HepG2 (cell line): Measurements from ENCODE around the gene KLF3. TPM values are rescaled to one million over a fixed set of nuclear protein-coding genes. Genes with fewer than 3 reads are reported as not detected.

Experiments used
- ATRX ChIP-seq: sonication (generic); formaldehyde crosslinking; IDR thresholded peaks from 2 replicates; pipeline ENCODE4 v1.4.0; 2020; ENCODE audit warnings: missing genetic modification reagents, borderline replicate concordance
- CBX5 ChIP-seq: sonication (generic); formaldehyde crosslinking; IDR thresholded peaks from 2 replicates; pipeline ENCODE4 v1.4.0; 2020; ENCODE audit warnings: missing genetic modification reagents, borderline replicate concordance
- GFI1 ChIP-seq: sonication (generic); formaldehyde crosslinking; IDR thresholded peaks from 2 replicates; pipeline ENCODE4 v1.5.0; 2020; ENCODE audit warnings: missing genetic modification reagents, mild to moderate bottlenecking, borderline replicate concordance
- KMT2B ChIP-seq: IDR thresholded peaks from 2 replicates; pipeline ENCODE4 v1.6.1; 2016; ENCODE audit warnings: missing genetic modification reagents, missing compliant biosample characterization
- MLLT10 ChIP-seq: sonication (generic); formaldehyde crosslinking; IDR thresholded peaks from 2 replicates; pipeline ENCODE4 v1.4.0; 2020; ENCODE audit warnings: missing genetic modification reagents
- NFE2 ChIP-seq: sonication (generic); formaldehyde crosslinking; IDR thresholded peaks from 2 replicates; pipeline ENCODE4 v1.4.0; 2020; ENCODE audit warnings: missing genetic modification reagents
- NR2C2 ChIP-seq: sonication (generic); formaldehyde crosslinking; IDR thresholded peaks from 2 replicates; pipeline ENCODE4 v1.4.0; 2020; ENCODE audit warnings: missing genetic modification reagents, mild to moderate bottlenecking, moderate library complexity, borderline replicate concordance
- PCBP2 ChIP-seq: fragments of 200-400 bp; formaldehyde crosslinking; optimal IDR thresholded peaks from 2 replicates; pipeline ENCODE3; 2018; ENCODE audit warnings: low read length, low read depth; ENCODE audit not compliant: poor library complexity, severe bottlenecking
- POLR2AphosphoS5 ChIP-seq: IDR thresholded peaks from 2 replicates; pipeline ENCODE4 v1.6.1; 2012; ENCODE audit warnings: low read depth, low read length
- SALL2 ChIP-seq: sonication (generic); formaldehyde crosslinking; IDR thresholded peaks from 2 replicates; pipeline ENCODE4 v1.8.1; 2023; ENCODE audit warnings: mild to moderate bottlenecking, missing genetic modification reagents, inconsistent platforms
- SMAD9 ChIP-seq: sonication (generic); formaldehyde crosslinking; IDR thresholded peaks from 2 replicates; pipeline ENCODE4 v1.5.1; 2020; ENCODE audit warnings: mild to moderate bottlenecking, missing genetic modification reagents
- SNAPC2 ChIP-seq: sonication (generic); formaldehyde crosslinking; IDR thresholded peaks from 2 replicates; pipeline ENCODE4 v1.8.1; 2022; ENCODE audit warnings: mild to moderate bottlenecking, missing genetic modification reagents
- SRSF4 ChIP-seq: fragments of 200-400 bp; formaldehyde crosslinking; IDR thresholded peaks from one replicate; pipeline ENCODE4 v1.6.1; 2018; ENCODE audit warnings: mild to moderate bottlenecking, low read depth, low read length, moderate library complexity; ENCODE audit not compliant: poor library complexity, severe bottlenecking
- TMF1 ChIP-seq: sonication (generic); formaldehyde crosslinking; IDR thresholded peaks from 2 replicates; pipeline ENCODE4 v1.8.1; 2022; ENCODE audit warnings: low read depth, missing genetic modification reagents
- ZBTB7A ChIP-seq: sonication (generic); formaldehyde crosslinking; IDR thresholded peaks from 2 replicates; pipeline ENCODE4 v1.8.0; 2022; ENCODE audit warnings: mild to moderate bottlenecking, missing genetic modification reagents
- ZEB1 ChIP-seq: IDR thresholded peaks from 2 replicates; pipeline ENCODE4 v1.6.1; 2012; ENCODE audit warnings: mild to moderate bottlenecking, low read depth, inconsistent platforms; ENCODE audit not compliant: insufficient replicate concordance
- ZFP1 ChIP-seq: IDR thresholded peaks from 2 replicates; pipeline ENCODE4 v1.6.1; 2016
- ZFP36 ChIP-seq: fragments of 150-350 bp; IDR thresholded peaks from 2 replicates; pipeline ENCODE4 v1.6.1; 2018; ENCODE audit warnings: borderline replicate concordance, low read length, low read depth; ENCODE audit not compliant: partially characterized antibody
- ZFP90 ChIP-seq: sonication (generic); formaldehyde crosslinking; IDR thresholded peaks from 2 replicates; pipeline ENCODE4 v1.8.0; 2022; ENCODE audit warnings: missing genetic modification reagents, mild to moderate bottlenecking, inconsistent platforms, borderline replicate concordance
- ZKSCAN1 ChIP-seq: fragments of 150-350 bp; IDR thresholded peaks from 2 replicates; pipeline ENCODE4 v1.6.1; 2014; ENCODE audit warnings: low read length
- ZNF138 ChIP-seq: sonication (generic); formaldehyde crosslinking; IDR thresholded peaks from 2 replicates; pipeline ENCODE4 v1.5.0; 2020; ENCODE audit warnings: mild to moderate bottlenecking, low read depth, missing genetic modification reagents
- ZNF546 ChIP-seq: sonication (generic); formaldehyde crosslinking; conservative IDR thresholded peaks from 2 replicates; pipeline ENCODE4 v1.8.1; 2023; ENCODE audit warnings: mild to moderate bottlenecking, missing genetic modification reagents
- ZNF678 ChIP-seq: sonication (generic); formaldehyde crosslinking; IDR thresholded peaks from 2 replicates; pipeline ENCODE4 v1.4.0; 2020; ENCODE audit warnings: mild to moderate bottlenecking, missing genetic modification reagents
- polyA plus RNA-seq, 8 experiments: library from polyadenylated mRNA; depleted of rRNA in 3 of 8; stranded (reverse) in 7 of 8; unstranded in 1 of 8; fragments of >200 nt; fragmentation: Illumina TruSeq in 4 of 8; extraction: Trizol in 4 of 8; gene quantifications; 2 replicates each; pipeline versions ENCODE4 v1.2.1 to v1.2.3, GENCODE V29; 2011 to 2016; ENCODE audit warnings: low read depth in 4 of 8, missing spikeins in 1 of 8, mixed read lengths in 1 of 8; ENCODE audit not compliant: insufficient read depth in 1 of 8
- total RNA-seq, 5 experiments: library from RNA; depleted of rRNA; stranded (reverse); fragments of >200 nt; fragmentation: Illumina TruSeq; extraction: Trizol; gene quantifications; 2 replicates each; pipeline ENCODE4 v1.2.3, GENCODE V29; 2016; ENCODE audit warnings: low read depth in 1 of 5
- TF ChIP-seq, protein P1 (sequence below): IDR thresholded peaks from 2 replicates; pipeline ENCODE4 v1.6.1; 2012; ENCODE audit warnings: inconsistent platforms
- TF ChIP-seq, protein P2 (sequence below): sonication (generic); formaldehyde crosslinking; IDR thresholded peaks from 2 replicates; pipeline ENCODE4 v1.8.0; 2022; ENCODE audit warnings: mild to moderate bottlenecking, missing genetic modification reagents, moderate library complexity
- TF ChIP-seq, protein P3 (sequence below): sonication (generic); formaldehyde crosslinking; conservative IDR thresholded peaks from 2 replicates; pipeline ENCODE4 v1.8.1; 2023; ENCODE audit warnings: missing genetic modification reagents
- TF ChIP-seq, protein P4 (sequence below): sonication (generic); formaldehyde crosslinking; IDR thresholded peaks from 2 replicates; pipeline ENCODE4 v1.4.0; 2020; ENCODE audit warnings: missing genetic modification reagents

KLF3 gene
- total and polyA plus RNA-seq, 2 of the 13 experiments (the other 11 are each of a cell fraction or from before 2014, with no cell fraction given) = 29.1 to 37.8 TPM

DNA sequence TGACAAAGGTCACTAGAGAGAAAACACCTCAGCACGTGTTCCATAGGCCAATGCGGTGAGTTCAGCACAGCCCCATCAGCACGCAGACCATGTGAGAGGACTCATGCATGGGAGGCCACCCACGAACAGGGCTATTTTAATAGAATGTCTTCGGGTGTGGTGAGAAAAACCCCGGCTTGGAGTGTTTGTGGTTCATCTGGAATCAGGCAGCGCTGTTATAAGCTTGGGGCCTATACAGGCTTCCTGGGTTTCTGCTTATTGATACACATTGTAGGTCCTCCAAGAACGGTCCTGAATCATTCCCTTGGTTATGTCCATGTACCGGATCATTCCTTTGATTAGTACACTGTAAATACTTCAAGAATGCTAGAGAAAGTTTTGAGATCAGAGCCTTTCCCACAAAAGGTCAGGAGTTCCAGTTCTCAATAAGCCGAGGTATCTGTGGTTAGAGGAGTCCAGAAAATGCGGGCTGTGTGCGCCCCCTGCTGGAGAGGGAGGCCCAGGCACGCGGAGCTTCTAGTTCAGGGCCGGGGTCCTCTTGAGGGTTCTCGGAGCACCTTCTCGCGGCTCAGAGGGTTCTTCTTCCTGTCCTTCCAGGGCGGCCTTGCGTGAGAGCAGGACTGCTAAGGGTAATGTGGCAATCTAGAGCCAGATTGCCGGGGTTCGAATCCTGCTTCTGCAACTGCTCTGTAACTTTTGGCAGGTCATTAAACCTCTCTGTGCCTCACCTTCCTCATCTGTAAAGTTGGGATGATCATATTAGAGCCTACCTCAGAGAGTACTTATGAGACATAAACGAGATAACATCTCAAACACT, 67.0 kb downstream of the KLF3 start (continued):
- no peak for TF ChIP-seq ZNF678 (CRISPR knock-in tag)
- TF ChIP-seq, protein P1, sequence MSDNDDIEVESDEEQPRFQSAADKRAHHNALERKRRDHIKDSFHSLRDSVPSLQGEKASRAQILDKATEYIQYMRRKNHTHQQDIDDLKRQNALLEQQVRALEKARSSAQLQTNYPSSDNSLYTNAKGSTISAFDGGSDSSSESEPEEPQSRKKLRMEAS = peak; percentile 78
- TF ChIP-seq SALL2 (CRISPR knock-in tag) = 0 out of 2 replicates have a peak, but pooled peaks have one; percentile 33
- TF ChIP-seq ZFP90 (CRISPR knock-in tag) = 0 out of 2 replicates have a peak, but pooled peaks have one; percentile 27
- no peak for TF ChIP-seq GFI1 (CRISPR knock-in tag)
- 0 out of 2 replicates have a peak, but pooled peaks have one; percentile 30 for TF ChIP-seq CBX5 (CRISPR knock-in tag)
- TF ChIP-seq PCBP2 = no peak
- TF ChIP-seq NFE2 (CRISPR knock-in tag) = no peak
- no peak for TF ChIP-seq ZFP36
- TF ChIP-seq, protein P2, sequence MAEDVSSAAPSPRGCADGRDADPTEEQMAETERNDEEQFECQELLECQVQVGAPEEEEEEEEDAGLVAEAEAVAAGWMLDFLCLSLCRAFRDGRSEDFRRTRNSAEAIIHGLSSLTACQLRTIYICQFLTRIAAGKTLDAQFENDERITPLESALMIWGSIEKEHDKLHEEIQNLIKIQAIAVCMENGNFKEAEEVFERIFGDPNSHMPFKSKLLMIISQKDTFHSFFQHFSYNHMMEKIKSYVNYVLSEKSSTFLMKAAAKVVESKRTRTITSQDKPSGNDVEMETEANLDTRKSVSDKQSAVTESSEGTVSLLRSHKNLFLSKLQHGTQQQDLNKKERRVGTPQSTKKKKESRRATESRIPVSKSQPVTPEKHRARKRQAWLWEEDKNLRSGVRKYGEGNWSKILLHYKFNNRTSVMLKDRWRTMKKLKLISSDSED = no peak
- TF ChIP-seq SMAD9 (CRISPR knock-in tag) = no peak
- TF ChIP-seq ATRX = no peak
- TF ChIP-seq KMT2B (CRISPR knock-in tag) = no peak
- no peak for TF ChIP-seq SNAPC2 (CRISPR knock-in tag)
- 0 out of 2 replicates have a peak, but pooled peaks have one; percentile 43 for TF ChIP-seq ZNF546 (CRISPR knock-in tag)
- no peak for TF ChIP-seq ZNF138 (CRISPR knock-in tag)
- TF ChIP-seq ZBTB7A (CRISPR knock-in tag) = peak; percentile 82
- TF ChIP-seq, protein P3, sequence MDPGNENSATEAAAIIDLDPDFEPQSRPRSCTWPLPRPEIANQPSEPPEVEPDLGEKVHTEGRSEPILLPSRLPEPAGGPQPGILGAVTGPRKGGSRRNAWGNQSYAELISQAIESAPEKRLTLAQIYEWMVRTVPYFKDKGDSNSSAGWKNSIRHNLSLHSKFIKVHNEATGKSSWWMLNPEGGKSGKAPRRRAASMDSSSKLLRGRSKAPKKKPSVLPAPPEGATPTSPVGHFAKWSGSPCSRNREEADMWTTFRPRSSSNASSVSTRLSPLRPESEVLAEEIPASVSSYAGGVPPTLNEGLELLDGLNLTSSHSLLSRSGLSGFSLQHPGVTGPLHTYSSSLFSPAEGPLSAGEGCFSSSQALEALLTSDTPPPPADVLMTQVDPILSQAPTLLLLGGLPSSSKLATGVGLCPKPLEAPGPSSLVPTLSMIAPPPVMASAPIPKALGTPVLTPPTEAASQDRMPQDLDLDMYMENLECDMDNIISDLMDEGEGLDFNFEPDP (CRISPR knock-in tag) = no peak
- no peak for TF ChIP-seq POLR2AphosphoS5
- no peak for TF ChIP-seq TMF1 (CRISPR knock-in tag)
- no peak for TF ChIP-seq ZEB1
- TF ChIP-seq MLLT10 (CRISPR knock-in tag) = no peak
- no peak for TF ChIP-seq SRSF4
- TF ChIP-seq NR2C2 (CRISPR knock-in tag) = 0 out of 2 replicates have a peak, but pooled peaks have one; percentile 36
- no peak for TF ChIP-seq ZFP1
- TF ChIP-seq ZKSCAN1 = no peak
- TF ChIP-seq, protein P4, sequence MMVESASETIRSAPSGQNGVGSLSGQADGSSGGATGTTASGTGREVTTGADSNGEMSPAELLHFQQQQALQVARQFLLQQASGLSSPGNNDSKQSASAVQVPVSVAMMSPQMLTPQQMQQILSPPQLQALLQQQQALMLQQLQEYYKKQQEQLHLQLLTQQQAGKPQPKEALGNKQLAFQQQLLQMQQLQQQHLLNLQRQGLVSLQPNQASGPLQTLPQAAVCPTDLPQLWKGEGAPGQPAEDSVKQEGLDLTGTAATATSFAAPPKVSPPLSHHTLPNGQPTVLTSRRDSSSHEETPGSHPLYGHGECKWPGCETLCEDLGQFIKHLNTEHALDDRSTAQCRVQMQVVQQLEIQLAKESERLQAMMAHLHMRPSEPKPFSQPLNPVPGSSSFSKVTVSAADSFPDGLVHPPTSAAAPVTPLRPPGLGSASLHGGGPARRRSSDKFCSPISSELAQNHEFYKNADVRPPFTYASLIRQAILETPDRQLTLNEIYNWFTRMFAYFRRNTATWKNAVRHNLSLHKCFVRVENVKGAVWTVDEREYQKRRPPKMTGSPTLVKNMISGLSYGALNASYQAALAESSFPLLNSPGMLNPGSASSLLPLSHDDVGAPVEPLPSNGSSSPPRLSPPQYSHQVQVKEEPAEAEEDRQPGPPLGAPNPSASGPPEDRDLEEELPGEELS (CRISPR knock-in tag) = no peak
